ENCODE results near the gene ANKRD22.

GRCh38 chr10:88831709-88832108 is 19.9 kb downstream of the ANKRD22 start:
- TF ChIP-seq CTCF (conservative IDR thresholded peaks at IDR 0.05 in 1 of 2, IDR thresholded peaks at IDR 0.05 in 1 of 2; ENCODE audit: extremely low read depth in 1 of 2, insufficient read depth in 1 of 2, low read depth in 1 of 2, low read length in 2 of 2) (no peak), EZH2 (IDR thresholded peaks at IDR 0.05; ENCODE audit: borderline replicate concordance, low read length) (no peak)

Data from mammary epithelial cell (primary cell).